Fibroblast of lung (primary cell): ENCODE results near the gene SNHG17. TPM values are rescaled to one million over a fixed set of nuclear protein-coding genes. Genes with fewer than 3 reads are reported as not detected.

ENCODE experiments used
- DNase-seq, 2 donors: peaks; one replicate each; pipeline versions ENCODE4 v3.0.0 to v3.0.0-alpha.2; 2010; ENCODE audit warnings: low read depth in 2 of 2
- H2AFZ ChIP-seq: 2 replicates; pipeline ENCODE4 v1.5.1; 2012; ENCODE audit warnings: low read length, control low read depth, inconsistent platforms
- H3K27ac ChIP-seq: 2 replicates; pipeline ENCODE4 v1.5.1; 2011; ENCODE audit warnings: low read length, control low read depth; ENCODE audit not compliant: insufficient read depth
- H3K27me3 ChIP-seq: 2 replicates; pipeline ENCODE4 v1.5.1; 2011; ENCODE audit warnings: mild to moderate bottlenecking, low read length; ENCODE audit not compliant: control insufficient read depth, insufficient read depth
- H3K36me3 ChIP-seq: 2 replicates; pipeline ENCODE4 v1.5.1; 2011; ENCODE audit warnings: low read length; ENCODE audit not compliant: control insufficient read depth, insufficient read depth
- H3K4me1 ChIP-seq: 2 replicates; pipeline ENCODE4 v1.5.1; 2011; ENCODE audit warnings: low read length; ENCODE audit not compliant: control insufficient read depth, insufficient read depth; ENCODE audit errors: extremely low read depth
- H3K4me2 ChIP-seq: 2 replicates; pipeline ENCODE4 v1.5.1; 2011; ENCODE audit warnings: low read length, control low read depth; ENCODE audit not compliant: insufficient read depth; ENCODE audit errors: extremely low read depth
- H3K4me3 ChIP-seq, 4 experiments: fragments of 200-600 bp in 1 of 4; sonication (generic) in 1 of 4; replicated peaks in 1 of 4; 2 replicates each; pipeline ENCODE4 v1.5.1; 2011 to 2016; ENCODE audit warnings: low read length in 4 of 4, low read depth in 3 of 4, mild to moderate bottlenecking in 3 of 4, control low read depth in 2 of 4, inconsistent platforms in 1 of 4, mixed read lengths in 1 of 4; ENCODE audit not compliant: insufficient read depth in 1 of 4; ENCODE audit errors: control extremely low read depth in 1 of 4
- H3K79me2 ChIP-seq: 2 replicates; pipeline ENCODE4 v1.5.1; 2012; ENCODE audit warnings: mild to moderate bottlenecking, low read length, inconsistent platforms; ENCODE audit not compliant: control insufficient read depth, insufficient read depth
- H3K9ac ChIP-seq: 2 replicates; pipeline ENCODE4 v1.5.1; 2011; ENCODE audit warnings: mild to moderate bottlenecking, low read length, control low read depth; ENCODE audit not compliant: insufficient read depth
- H3K9me3 ChIP-seq: 2 replicates; pipeline ENCODE4 v1.5.1; 2012; ENCODE audit warnings: low read depth, low read length; ENCODE audit not compliant: control insufficient read depth, insufficient read depth
- H4K20me1 ChIP-seq: 2 replicates; pipeline ENCODE4 v1.5.1; 2011; ENCODE audit warnings: low read length; ENCODE audit not compliant: control insufficient read depth, insufficient read depth; ENCODE audit errors: extremely low read depth
- EZH2 ChIP-seq: IDR thresholded peaks from 2 replicates; pipeline ENCODE4 v1.5.1; 2012; ENCODE audit warnings: low read length, control low read depth, mild to moderate bottlenecking; ENCODE audit errors: missing control alignments
- polyA plus RNA-seq, 2 donors: library from polyadenylated mRNA; depleted of rRNA in 1 of 2; stranded (reverse) in 1 of 2; unstranded in 1 of 2; fragments of >200 nt; gene quantifications; 2 replicates each; pipeline ENCODE4 v1.2.1, GENCODE V29; 2011 to 2012; ENCODE audit warnings: missing spikeins in 1 of 2
- total RNA-seq: library from RNA; depleted of rRNA; stranded (reverse); fragments of >200 nt; gene quantifications from 2 replicates; pipeline ENCODE4 v1.2.1, GENCODE V29; 2014
- TF ChIP-seq, protein P1 (sequence below), 2 donors: IDR thresholded peaks in 1 of 2; conservative IDR thresholded peaks in 1 of 2; 1 replicate in 1 of 2; 2 replicates in 1 of 2; pipeline ENCODE4 v1.5.1; 2011 to 2012; ENCODE audit warnings: low read length in 2 of 2, control low read depth in 1 of 2, inconsistent platforms in 1 of 2, low read depth in 1 of 2, mild to moderate bottlenecking in 1 of 2

The SNHG17 gene
- total and polyA plus RNA-seq, 2 donors (not counting 1 experiment from before 2014, with no cell fraction given), result 10.6 to 15.0 TPM

DNA sequence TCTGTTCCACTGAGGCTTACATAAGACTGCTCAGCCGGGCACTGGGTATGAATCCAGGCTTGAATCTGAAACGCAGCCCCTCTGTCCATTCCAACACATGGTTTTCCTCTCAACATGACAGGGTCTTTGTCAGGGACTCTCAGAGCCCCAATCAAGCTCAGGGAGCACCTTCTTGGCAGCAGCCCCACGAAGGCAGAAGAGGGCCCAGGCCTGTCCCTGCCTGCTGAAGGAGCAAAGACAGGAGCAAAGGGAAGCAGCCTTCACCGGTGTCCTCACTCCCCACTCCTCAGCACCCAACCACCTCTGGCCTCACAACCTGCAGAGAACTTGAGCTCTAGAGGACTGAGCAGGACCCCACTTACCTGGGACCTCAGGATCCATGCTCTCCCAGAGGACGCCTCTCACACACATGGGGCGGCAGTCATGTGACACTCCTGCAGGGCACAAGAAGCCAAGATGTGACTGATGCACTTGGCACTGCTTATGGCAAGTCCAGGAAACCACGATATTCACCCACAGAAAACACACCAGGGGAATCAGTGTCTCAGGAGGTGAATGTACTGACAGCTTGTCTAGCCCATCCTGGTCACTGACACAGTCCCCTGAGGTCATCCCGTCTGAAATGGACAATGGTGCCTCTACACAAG is 4.3 kb downstream of the SNHG17 start:
- peaks cover 9% of the 10 kb centered on the region for H4K20me1 ChIP-seq
- peaks cover 22% of the 10 kb centered on the region for H3K4me1 ChIP-seq
- H3K9me3 ChIP-seq, result no peaks in the 10 kb centered on the region
- H3K4me2 ChIP-seq, result no peak overlapping the region
- peaks cover 50% of the 10 kb centered on the region for H3K36me3 ChIP-seq
- no peak overlapping the region for H3K27ac ChIP-seq
- H3K27me3 ChIP-seq, result no peaks in the 10 kb centered on the region
- no peak overlapping the region for H3K4me3 ChIP-seq
- no peak overlapping the region for H2AFZ ChIP-seq
- peak in 1 of 2 donors; percentile 20 for DNase-seq
- no peak overlapping the region for H3K9ac ChIP-seq
- no peak for TF ChIP-seq EZH2
- TF ChIP-seq, protein P1, sequence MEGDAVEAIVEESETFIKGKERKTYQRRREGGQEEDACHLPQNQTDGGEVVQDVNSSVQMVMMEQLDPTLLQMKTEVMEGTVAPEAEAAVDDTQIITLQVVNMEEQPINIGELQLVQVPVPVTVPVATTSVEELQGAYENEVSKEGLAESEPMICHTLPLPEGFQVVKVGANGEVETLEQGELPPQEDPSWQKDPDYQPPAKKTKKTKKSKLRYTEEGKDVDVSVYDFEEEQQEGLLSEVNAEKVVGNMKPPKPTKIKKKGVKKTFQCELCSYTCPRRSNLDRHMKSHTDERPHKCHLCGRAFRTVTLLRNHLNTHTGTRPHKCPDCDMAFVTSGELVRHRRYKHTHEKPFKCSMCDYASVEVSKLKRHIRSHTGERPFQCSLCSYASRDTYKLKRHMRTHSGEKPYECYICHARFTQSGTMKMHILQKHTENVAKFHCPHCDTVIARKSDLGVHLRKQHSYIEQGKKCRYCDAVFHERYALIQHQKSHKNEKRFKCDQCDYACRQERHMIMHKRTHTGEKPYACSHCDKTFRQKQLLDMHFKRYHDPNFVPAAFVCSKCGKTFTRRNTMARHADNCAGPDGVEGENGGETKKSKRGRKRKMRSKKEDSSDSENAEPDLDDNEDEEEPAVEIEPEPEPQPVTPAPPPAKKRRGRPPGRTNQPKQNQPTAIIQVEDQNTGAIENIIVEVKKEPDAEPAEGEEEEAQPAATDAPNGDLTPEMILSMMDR (conservative IDR thresholded peaks at IDR 0.05 in 1 of 2, IDR thresholded peaks at IDR 0.05 in 1 of 2; ENCODE audit: low read depth in 1 of 2, low read length in 2 of 2), result no peak
- peaks cover 72% of the 10 kb centered on the region for H3K79me2 ChIP-seq

DNA sequence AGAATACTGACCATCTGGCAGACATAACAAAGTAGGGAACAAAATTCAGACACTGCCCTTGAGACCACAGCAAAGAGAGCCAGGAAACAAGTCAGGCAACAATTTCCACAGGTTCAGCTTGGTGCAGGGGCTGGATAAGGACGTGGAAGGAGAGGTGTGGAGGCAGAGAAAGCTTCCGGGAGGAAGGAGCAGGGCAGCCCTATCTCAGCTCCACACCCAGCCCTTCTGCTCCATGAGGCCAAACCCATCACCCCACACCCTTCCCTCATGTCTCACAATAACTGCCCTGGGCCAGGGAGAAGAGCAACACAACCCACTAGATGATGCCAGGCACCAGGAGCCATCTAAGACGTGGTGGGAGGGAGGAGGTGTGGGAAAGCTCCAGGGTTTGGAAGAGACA is 5.8 kb downstream of the SNHG17 start:
- Histone ChIP-seq H3K9ac (no peak overlapping the region), H3K4me3 (no peak overlapping the region), H3K27me3 (no peaks in the 10 kb centered on the region), H3K9me3 (no peaks in the 10 kb centered on the region), H4K20me1 (peaks cover 9% of the 10 kb centered on the region), H3K27ac (no peak overlapping the region), H3K4me2 (no peak overlapping the region), H2AFZ (no peak overlapping the region), H3K79me2 (peaks cover 78% of the 10 kb centered on the region), H3K36me3 (peaks cover 57% of the 10 kb centered on the region), H3K4me1 (peaks cover 24% of the 10 kb centered on the region)
- no peak for TF ChIP-seq EZH2
- TF ChIP-seq, protein P1 (conservative IDR thresholded peaks at IDR 0.05 in 1 of 2, IDR thresholded peaks at IDR 0.05 in 1 of 2; ENCODE audit: low read depth in 1 of 2, low read length in 2 of 2), result no peak
- no peak for DNase-seq

DNA sequence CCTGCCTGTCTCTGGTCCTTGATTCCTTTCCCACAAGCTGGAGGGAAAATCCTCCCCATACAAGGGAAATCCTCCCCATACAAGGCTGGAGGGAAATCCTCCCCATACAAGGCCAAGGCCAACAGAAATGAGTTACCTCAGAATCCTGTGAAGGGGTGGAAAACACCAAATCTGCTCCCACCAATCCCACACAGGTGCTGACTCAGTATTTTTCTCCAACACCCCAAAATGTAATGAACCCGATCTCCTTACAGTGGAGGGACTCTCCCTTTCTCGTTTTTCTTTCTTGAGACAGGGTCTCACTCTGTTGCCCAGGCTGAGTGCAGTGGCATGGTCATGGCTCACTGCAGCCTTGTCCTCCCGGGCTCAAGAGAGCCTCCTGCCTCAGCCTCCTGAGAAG is 6.3 kb downstream of the SNHG17 start:
- Histone ChIP-seq H3K4me1 (peaks cover 23% of the 10 kb centered on the region), H3K4me2 (no peak overlapping the region), H3K4me3 (no peak overlapping the region), H3K36me3 (peaks cover 54% of the 10 kb centered on the region), H3K27ac (no peak overlapping the region), H3K9ac (no peak overlapping the region), H2AFZ (no peak overlapping the region), H3K79me2 (peaks cover 76% of the 10 kb centered on the region), H3K9me3 (no peaks in the 10 kb centered on the region), H4K20me1 (peaks cover 9% of the 10 kb centered on the region), H3K27me3 (no peaks in the 10 kb centered on the region)
- TF ChIP-seq EZH2, result no peak
- no peak for DNase-seq
